GM10248 (cell line): ENCODE results near the gene LMX1A.
A peak's percentile ranks its signal among the peaks of the same experiment; 100 is the strongest.

Source experiments
- CTCF ChIA-PET: fragments of 300-600 bp; sonication (Branson Sonifier 250); formaldehyde crosslinking; extraction: SDS; loops from one replicate; lab custom pipeline; 2021; ENCODE audit warnings: antibody characterized with exemption; lab: Yijun Ruan, JAX
- POLR2A ChIA-PET: fragments of 350-650 bp; sonication (Branson Sonifier 250); formaldehyde crosslinking; extraction: SDS; loops from one replicate; lab custom pipeline; 2020; ENCODE audit warnings: antibody characterized with exemption; lab: Yijun Ruan, JAX
- DNase-seq: peaks from one replicate; pipeline ENCODE4 v3.0.0; 2012; ENCODE audit errors: extremely low spot score
- TF ChIP-seq, protein P1 (sequence below): IDR thresholded peaks from 2 replicates; pipeline ENCODE4 v1.5.1; 2012; ENCODE audit warnings: mild to moderate bottlenecking, low read depth; ENCODE audit errors: extremely low read depth, missing control alignments, control extremely low read depth

Gene LMX1A

GRCh38 chr1:165392634-165393571, 36.4 kb upstream of the LMX1A start:
- TF ChIP-seq, protein P1, sequence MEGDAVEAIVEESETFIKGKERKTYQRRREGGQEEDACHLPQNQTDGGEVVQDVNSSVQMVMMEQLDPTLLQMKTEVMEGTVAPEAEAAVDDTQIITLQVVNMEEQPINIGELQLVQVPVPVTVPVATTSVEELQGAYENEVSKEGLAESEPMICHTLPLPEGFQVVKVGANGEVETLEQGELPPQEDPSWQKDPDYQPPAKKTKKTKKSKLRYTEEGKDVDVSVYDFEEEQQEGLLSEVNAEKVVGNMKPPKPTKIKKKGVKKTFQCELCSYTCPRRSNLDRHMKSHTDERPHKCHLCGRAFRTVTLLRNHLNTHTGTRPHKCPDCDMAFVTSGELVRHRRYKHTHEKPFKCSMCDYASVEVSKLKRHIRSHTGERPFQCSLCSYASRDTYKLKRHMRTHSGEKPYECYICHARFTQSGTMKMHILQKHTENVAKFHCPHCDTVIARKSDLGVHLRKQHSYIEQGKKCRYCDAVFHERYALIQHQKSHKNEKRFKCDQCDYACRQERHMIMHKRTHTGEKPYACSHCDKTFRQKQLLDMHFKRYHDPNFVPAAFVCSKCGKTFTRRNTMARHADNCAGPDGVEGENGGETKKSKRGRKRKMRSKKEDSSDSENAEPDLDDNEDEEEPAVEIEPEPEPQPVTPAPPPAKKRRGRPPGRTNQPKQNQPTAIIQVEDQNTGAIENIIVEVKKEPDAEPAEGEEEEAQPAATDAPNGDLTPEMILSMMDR = peak; percentile 89
- POLR2A ChIA-PET = no interaction called here
- CTCF ChIA-PET = interaction anchor here (0.8 to 8.3 kb wide), 34 partner anchors 8 to 522 kb away, joined by 3 to 120 read pairs (median 4); no protein-coding TSS in a partner anchor
- peak; percentile 86 for DNase-seq

DNA sequence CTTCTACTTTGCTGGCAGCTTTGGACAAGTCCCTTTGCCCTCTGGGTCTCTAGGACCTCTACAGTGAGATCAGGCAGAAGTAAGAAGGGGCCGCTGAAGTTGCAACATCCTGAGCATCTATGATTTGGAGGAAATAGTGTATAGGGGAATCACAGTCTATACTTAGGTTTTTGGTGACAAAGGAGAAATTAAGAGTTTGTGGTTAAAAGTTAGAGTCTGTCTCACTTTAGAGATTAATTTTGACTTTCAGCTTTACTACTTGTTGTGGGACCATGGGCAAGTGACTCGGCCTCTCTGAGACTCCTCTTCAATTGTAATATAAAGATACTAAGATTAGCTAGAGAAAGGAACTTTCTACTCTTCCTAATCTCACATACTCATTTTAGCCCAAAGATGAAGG, 33.1 kb upstream of the LMX1A start:
- TF ChIP-seq, protein P1 = no peak
- ChIA-PET POLR2A (no interaction called here), CTCF (interaction anchor here (0.9 to 3.6 kb wide), 6 partner anchors 13 to 536 kb away, joined by 3 to 12 read pairs (median 4); no protein-coding TSS in a partner anchor)
- DNase-seq = no peak

DNA sequence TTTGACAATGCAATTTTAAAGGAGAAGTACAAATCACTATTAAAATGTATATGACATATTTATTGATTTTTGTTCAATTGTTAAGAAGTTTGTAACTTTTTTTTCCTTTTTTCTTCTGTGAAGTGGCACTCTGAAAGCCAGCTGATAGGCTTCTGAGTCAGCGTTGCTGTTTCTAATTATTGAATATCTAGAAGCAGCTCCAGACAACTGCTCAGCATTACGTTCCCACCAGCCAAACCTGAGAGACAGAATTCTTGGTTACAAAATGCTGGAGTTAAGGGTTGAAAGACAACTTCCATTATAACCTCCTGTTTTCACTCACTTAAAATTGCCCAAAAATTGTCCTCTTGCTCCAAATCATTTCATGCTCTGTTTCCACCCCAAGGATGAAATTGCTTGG, 31.4 kb upstream of the LMX1A start:
- TF ChIP-seq, protein P1 = no peak
- no peak for DNase-seq
- CTCF ChIA-PET = interaction anchor here (1.4 to 3.6 kb wide), 3 partner anchors 11 to 204 kb away, joined by 4 to 12 read pairs (median 6); no protein-coding TSS in a partner anchor
- POLR2A ChIA-PET = no interaction called here

DNA sequence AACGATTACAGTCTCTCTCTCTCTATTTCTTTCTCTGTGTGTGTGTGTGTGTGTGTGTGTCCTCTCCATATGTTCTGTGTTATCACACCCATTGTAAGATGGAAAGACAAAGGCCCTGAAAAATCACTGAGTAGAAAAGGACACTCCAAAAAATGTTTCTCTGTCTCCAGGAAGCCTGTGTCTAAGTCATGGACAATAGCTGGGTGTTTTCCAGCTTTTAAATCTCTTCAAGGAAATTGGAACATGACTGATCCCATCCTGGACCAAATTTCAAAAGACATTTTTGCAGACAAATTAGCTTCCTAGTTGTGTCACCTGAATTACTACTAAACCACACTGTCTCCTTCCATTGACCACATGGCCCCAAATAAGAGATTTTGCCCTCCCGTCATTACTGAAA, 31.0 kb upstream of the LMX1A start:
- CTCF ChIA-PET = interaction anchor here (1.4 to 3.6 kb wide), 2 partner anchors 20 to 205 kb away, joined by 6 to 12 read pairs; no protein-coding TSS in a partner anchor
- DNase-seq = no peak
- TF ChIP-seq, protein P1 = no peak
- POLR2A ChIA-PET = no interaction called here

DNA sequence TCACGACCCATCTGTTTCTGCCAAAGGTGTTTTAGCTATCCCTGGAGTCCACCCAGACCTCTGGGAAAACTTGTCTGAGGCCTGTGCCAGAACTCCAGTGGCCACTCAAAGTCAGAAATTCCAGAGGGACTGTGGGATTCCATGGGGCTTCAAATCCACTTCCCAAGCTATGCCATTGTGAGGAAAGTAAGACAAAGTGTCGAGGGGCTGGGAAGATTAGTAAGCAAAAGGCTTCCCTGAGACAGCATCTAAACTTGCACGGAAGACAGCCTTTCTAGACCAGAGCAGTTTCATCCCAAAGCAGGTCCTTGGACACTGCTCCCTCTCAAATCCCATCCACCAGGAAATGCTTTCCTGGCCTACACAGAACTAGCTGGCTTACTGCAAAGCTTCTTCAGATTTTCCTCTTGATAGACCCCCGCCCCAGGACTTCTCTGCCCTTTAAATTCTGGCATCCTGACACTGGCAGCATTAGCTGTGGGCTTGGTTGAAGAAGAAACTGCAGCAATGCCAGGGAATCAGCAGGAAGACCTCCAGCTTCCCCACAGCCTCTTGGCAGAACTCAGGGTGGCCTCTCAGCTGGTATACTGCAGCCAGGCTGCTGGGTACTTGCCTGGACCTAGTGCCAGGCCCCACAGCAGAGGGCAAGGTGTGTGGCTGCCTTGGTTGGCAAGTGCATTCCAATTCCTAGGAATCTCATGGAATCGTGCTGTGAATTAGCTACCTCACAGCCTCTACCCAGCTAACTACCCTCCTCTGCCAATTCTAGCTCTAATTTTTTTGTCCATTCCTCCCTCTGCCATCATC, 27.3 kb upstream of the LMX1A start:
- ChIA-PET POLR2A (no interaction called here), CTCF (interaction anchor here (0.9 to 6.7 kb wide), 6 partner anchors 9 to 209 kb away, joined by 3 to 80 read pairs (median 6); no protein-coding TSS in a partner anchor)
- TF ChIP-seq, protein P1 = no peak
- no peak for DNase-seq

DNA sequence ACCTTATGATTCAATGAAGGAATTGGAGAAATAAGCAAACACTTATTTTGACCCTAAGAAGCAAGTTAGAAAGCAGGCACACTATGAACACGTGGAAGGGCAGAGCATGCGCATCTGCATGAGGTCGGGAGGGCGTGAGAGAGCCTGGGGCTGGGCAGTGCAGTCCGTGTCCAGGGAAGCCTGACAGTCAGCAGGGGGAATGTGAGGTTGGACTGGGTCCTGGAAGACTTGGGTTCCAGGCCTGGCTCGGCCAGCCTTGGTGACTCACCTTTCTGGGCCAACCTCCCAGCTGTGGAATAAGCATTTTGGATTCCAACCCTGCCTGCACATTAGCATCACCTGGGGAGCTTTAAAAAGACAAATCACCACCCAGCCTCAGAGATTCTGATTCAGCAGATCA, 26.6 kb upstream of the LMX1A start:
- no peak for DNase-seq
- TF ChIP-seq, protein P1 = no peak
- CTCF ChIA-PET = interaction anchor here (1.5 to 6.7 kb wide), 5 partner anchors 10 to 210 kb away, joined by 4 to 80 read pairs (median 7); no protein-coding TSS in a partner anchor
- POLR2A ChIA-PET = no interaction called here
